ENCODE results near the gene DUSP7. TPM values are rescaled to one million over a fixed set of nuclear protein-coding genes. Genes with fewer than 3 reads are reported as not detected.

The DUSP7 gene
- total RNA-seq, 4 donors from 2014 or later = 5.9 to 15.6 (median 9.7) TPM

DNA sequence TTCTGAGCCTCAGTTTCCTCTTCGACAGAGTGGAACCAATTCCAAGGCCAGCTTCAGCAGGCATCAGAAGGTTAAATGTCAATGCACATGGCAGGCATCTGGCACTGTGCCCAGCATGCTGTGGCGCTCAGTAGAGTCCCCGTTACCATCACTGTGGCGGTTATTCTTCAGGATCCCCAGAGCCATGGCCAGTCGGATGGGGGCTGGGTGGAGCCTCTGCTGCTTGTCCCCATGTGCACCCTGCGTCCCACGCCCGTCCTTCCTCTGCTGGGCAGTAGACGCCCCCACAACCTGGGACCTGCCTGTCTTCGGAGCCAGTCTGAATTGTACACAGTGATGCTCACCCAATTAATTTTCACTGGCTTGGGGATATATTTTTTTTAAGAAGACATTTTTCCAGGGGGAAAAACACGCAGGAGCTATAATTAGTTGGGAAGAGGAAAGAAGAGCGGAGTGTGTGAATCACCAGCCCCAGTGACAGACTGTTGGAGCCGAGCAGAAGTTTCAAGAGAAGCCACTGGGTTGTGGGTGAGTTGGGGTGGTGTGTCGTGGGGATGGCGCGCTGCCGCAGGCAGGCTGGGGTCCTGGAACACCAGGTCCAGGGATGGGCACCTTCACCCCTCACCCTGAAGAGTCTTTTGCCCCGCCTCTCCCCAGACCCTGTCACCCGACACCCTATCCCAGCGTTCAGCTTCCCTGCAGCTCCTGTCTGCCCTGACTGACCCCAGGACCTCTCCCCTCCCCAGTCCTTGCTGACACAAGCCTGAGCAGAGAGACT lies 33.9 kb downstream of the DUSP7 start:
- TF ChIP-seq, protein P1, sequence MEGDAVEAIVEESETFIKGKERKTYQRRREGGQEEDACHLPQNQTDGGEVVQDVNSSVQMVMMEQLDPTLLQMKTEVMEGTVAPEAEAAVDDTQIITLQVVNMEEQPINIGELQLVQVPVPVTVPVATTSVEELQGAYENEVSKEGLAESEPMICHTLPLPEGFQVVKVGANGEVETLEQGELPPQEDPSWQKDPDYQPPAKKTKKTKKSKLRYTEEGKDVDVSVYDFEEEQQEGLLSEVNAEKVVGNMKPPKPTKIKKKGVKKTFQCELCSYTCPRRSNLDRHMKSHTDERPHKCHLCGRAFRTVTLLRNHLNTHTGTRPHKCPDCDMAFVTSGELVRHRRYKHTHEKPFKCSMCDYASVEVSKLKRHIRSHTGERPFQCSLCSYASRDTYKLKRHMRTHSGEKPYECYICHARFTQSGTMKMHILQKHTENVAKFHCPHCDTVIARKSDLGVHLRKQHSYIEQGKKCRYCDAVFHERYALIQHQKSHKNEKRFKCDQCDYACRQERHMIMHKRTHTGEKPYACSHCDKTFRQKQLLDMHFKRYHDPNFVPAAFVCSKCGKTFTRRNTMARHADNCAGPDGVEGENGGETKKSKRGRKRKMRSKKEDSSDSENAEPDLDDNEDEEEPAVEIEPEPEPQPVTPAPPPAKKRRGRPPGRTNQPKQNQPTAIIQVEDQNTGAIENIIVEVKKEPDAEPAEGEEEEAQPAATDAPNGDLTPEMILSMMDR (IDR thresholded peaks at IDR 0.05; ENCODE audit: low read depth) = no peak

DNA sequence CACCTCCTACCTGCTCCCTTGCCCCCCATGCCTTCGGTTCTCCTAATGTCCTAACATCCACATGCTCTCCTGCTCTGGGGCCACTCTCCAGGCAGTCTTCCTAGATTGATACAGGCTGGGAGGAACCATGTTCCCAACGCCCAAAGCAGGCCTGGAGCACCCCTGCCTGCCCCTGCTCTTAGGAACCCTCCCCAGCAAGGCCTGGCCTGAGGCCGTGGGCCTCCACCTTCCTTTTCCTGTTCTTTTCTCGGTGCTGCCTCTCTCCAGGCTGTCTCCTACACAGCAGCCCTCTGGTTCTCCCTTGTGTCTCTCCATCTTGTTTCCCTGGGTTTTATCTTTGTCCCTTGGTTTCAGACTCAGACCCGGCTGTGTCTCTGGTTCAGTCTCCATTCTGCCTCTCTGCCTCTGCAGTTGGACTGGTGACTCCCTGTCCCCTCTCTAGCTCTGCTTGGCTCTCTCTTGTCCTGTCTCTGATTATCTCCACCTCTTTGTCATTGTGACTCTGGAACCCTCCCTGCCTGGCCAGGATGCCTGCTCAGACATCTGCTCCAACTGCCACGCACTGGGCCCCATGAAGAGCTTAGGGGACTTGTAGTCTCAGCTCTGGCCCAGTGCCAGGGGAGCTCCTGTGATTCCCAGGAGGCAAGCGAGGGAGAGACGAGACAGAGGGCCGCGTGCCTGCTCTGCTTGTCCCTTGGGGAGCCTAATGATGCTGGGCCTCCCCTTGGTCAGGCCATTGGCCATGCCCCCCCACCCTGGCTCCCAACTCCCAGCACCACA lies 34.7 kb downstream of the DUSP7 start:
- TF ChIP-seq, protein P1 (IDR thresholded peaks at IDR 0.05; ENCODE audit: low read depth) = no peak

DNA sequence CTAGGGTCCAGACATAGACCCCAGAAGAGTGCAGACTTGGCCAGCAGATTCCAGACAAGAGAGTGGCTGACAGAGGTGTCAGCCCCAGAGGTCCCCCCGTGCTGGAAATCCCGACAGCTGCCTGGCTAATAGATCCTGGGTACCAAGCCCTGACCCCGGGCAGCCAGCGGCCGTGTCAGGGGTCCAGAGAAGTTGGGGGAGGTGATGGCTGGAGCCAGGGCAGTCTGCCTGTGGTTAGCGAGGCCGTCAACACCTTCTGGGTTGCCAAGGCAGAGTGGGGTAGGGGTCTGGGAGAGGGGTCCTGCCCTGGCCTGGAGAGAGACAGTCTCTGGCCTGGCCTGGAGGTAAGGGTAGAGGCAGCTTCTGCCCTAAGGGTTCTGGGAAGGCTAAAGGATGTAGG lies 35.6 kb downstream of the DUSP7 start:
- TF ChIP-seq, protein P1 (IDR thresholded peaks at IDR 0.05; ENCODE audit: low read depth) = no peak

DNA sequence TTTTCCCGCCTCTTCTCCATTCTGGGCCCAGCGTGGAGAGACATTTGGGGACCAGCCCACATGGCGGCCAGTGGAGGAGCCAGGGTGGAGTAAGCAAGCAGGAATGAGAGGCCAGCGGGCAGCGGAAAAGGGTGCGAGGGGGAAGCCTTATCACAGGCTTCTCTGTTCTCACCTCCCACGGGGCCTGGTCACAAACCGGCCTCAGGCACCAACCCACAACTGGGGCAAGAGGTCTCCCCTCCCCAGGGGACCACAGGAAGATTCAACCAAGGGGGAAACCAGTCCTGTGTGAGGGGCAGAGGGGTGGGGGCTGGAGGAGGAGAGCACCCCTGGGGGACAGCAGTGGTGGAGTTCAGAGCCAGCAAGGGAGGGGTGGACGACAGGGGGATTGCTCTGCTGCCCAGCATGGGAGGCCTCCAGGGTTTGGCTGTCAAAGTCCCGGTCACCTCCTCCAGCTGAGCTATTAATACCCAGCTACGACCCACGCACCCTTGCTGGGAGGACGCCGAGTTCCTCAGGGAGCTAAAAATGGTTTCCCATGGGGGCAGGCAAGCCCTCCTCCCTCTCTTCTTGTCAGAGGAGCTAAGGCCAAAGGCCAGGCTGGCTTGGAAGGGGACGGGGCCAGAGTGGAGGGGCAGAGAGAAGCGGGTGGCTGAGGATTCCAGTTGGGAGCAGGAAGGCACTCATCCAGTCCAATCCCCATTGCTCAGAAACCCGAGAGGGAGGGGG lies 36.9 kb downstream of the DUSP7 start:
- TF ChIP-seq, protein P1 (IDR thresholded peaks at IDR 0.05; ENCODE audit: low read depth) = no peak

DNA sequence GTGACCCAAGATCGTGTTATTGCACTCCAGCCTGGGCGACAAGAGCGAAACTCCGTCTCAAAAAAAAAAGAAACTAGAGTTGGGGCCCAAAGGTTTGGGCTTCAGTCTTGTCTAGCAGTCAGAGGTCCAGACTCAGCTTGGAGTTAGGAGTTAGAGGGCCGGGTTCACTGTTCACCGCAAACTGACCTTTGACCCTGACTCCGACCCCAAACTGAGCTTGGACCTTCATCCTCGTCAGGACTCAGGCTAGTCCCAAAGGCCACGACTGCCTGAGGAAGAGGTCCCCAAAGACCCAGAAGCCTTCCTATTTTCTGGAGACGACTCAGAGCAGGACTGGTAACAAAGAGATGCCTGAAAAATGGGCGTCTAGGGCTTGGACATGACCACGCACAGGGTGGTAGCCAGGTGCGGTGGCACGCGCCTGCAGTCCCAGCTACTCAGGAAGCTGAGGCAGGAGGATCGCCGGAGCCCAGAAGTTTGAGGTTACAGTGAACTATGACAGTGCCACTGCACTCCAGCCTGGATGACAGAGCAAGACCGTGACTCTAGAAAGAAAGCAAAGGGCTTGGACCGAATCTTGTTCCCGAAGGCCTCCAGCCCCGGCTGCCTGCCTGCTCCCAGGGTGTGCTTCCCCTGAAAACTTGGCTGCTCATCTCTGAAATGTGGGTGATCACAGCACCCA lies 37.9 kb downstream of the DUSP7 start:
- TF ChIP-seq, protein P1 (IDR thresholded peaks at IDR 0.05; ENCODE audit: low read depth) = no peak

DNA sequence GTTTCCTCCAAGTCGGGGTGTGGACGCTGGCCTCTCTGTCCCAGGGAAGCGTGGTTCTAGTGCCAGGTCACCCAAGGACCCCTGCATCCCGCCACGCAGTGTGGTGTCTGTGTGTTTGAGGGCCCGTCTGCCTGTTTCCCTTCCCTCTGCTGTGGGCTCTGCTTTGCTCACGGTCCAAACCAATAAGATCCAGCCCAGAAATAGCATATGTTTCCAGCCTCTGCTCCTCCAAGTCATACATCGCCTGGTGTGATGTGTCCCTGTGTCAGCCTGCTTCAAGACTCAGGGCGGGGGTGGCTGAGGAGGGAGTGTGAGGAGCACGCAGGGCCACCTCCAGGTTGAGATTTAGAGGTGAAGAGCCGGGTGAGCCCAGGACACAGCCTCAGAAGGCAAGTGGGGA lies 38.8 kb downstream of the DUSP7 start:
- TF ChIP-seq, protein P1 (IDR thresholded peaks at IDR 0.05; ENCODE audit: low read depth) = no peak
